Ovary (tissue), 3 donors: Measurements from ENCODE around the gene CACNB2.

Experiments
- CTCF ChIP-seq, 3 donors: fragments of 450-650 bp in 2 of 3; fragments of 200-600 bp in 1 of 3; IDR thresholded peaks; one replicate each; pipeline versions ENCODE4 v1.5.1 to v1.8.0; 2016 to 2022; ENCODE audit warnings: antibody characterized with exemption in 3 of 3, mild to moderate bottlenecking in 1 of 3
- EP300 ChIP-seq: sonication (generic); formaldehyde crosslinking; IDR thresholded peaks from one replicate; pipeline ENCODE4 v1.6.1; 2017; ENCODE audit warnings: antibody characterized with exemption
- POLR2A ChIP-seq: fragments of 450-650 bp; IDR thresholded peaks from one replicate; pipeline ENCODE4 v1.6.1; 2017; ENCODE audit warnings: antibody characterized with exemption, mild to moderate bottlenecking, moderate library complexity
- donor health status: DM: no; HTN: no; CAD: no.

GRCh38 chr10:18094332-18094731 lies 45.9 kb upstream of the CACNB2 start:
- TF ChIP-seq CTCF (IDR thresholded peaks at IDR 0.05) (no peak), POLR2A (no peak), EP300 (no peak)
